H9 (cell line): ENCODE measurements around the gene CSTA. TPM values are rescaled to one million over a fixed set of nuclear protein-coding genes. Genes with fewer than 3 reads are reported as not detected.

ENCODE experiments used
- DNase-seq: peaks from one replicate; pipeline ENCODE4 v3.0.0-alpha.2; 2017
- H2AFZ ChIP-seq: one replicate; pipeline ENCODE4 v1.6.1; 2013; ENCODE audit warnings: mild to moderate bottlenecking, low read length, control low read depth, moderate library complexity
- H2AK5ac ChIP-seq: 2 replicates; pipeline ENCODE4 v1.6.1; 2013; ENCODE audit warnings: low read length, control low read depth, mixed read lengths; ENCODE audit not compliant: insufficient read length
- H2BK120ac ChIP-seq: one replicate; pipeline ENCODE4 v1.6.1; 2013; ENCODE audit warnings: low read depth, mild to moderate bottlenecking, low read length, control low read depth, inconsistent platforms; ENCODE audit not compliant: poor library complexity, severe bottlenecking
- H2BK12ac ChIP-seq: 2 replicates; pipeline ENCODE4 v1.6.1; 2013; ENCODE audit warnings: low read length, control low read depth, mixed read lengths, low read depth; ENCODE audit not compliant: insufficient read length
- H2BK15ac ChIP-seq: 2 replicates; pipeline ENCODE4 v1.6.1; 2013; ENCODE audit warnings: low read depth, low read length, control low read depth
- H2BK20ac ChIP-seq: one replicate; pipeline ENCODE4 v1.6.1; 2013; ENCODE audit warnings: low read depth, mild to moderate bottlenecking, low read length, control low read depth, inconsistent platforms; ENCODE audit not compliant: poor library complexity, severe bottlenecking
- H2BK5ac ChIP-seq: 2 replicates; pipeline ENCODE4 v1.6.1; 2013; ENCODE audit warnings: low read length, control low read depth, mixed read lengths; ENCODE audit not compliant: insufficient read length
- H3K14ac ChIP-seq: 2 replicates; pipeline ENCODE4 v1.6.1; 2013; ENCODE audit warnings: low read length, control low read depth; ENCODE audit not compliant: insufficient read depth
- H3K18ac ChIP-seq: 2 replicates; pipeline ENCODE4 v1.6.1; 2013; ENCODE audit warnings: low read depth, mild to moderate bottlenecking, mixed read lengths, low read length, control low read depth; ENCODE audit not compliant: insufficient read length
- H3K23ac ChIP-seq: 2 replicates; pipeline ENCODE4 v1.6.1; 2013; ENCODE audit warnings: low read length, control low read depth, mixed read lengths, low read depth; ENCODE audit not compliant: insufficient read length
- H3K23me2 ChIP-seq: 2 replicates; pipeline ENCODE4 v1.6.1; 2013; ENCODE audit warnings: low read depth, mild to moderate bottlenecking, mixed read lengths, low read length, control low read depth; ENCODE audit not compliant: insufficient read length, poor library complexity, severe bottlenecking
- H3K27ac ChIP-seq: 2 replicates; pipeline ENCODE4 v1.5.1; 2013; ENCODE audit warnings: low read length, control low read depth, mixed read lengths, low read depth; ENCODE audit not compliant: insufficient read length
- H3K27me3 ChIP-seq: 2 replicates; pipeline ENCODE4 v1.6.1; 2013; ENCODE audit warnings: low read length, control low read depth, inconsistent platforms; ENCODE audit not compliant: insufficient read depth
- H3K4ac ChIP-seq: 2 replicates; pipeline ENCODE4 v1.6.1; 2013; ENCODE audit warnings: low read depth, mild to moderate bottlenecking, control low read depth, inconsistent platforms, low read length, moderate library complexity
- H3K4me1 ChIP-seq: 2 replicates; pipeline ENCODE4 v1.6.1; 2013; ENCODE audit warnings: low read length, control low read depth, inconsistent platforms; ENCODE audit not compliant: insufficient read depth
- H3K4me2 ChIP-seq: 2 replicates; pipeline ENCODE4 v1.6.1; 2013; ENCODE audit warnings: low read length, control low read depth, mixed read lengths; ENCODE audit not compliant: insufficient read length, insufficient read depth
- H3K56ac ChIP-seq: 2 replicates; pipeline ENCODE4 v1.6.1; 2013; ENCODE audit warnings: low read depth, mild to moderate bottlenecking, mixed read lengths, low read length, control low read depth; ENCODE audit not compliant: insufficient read length
- H3K79me1 ChIP-seq: 2 replicates; pipeline ENCODE4 v1.6.1; 2013; ENCODE audit warnings: low read depth, mild to moderate bottlenecking, moderate library complexity, low read length, control low read depth, inconsistent platforms; ENCODE audit not compliant: insufficient read depth, poor library complexity, severe bottlenecking
- H3K79me2 ChIP-seq: 2 replicates; pipeline ENCODE4 v1.6.1; 2013; ENCODE audit warnings: low read length, control low read depth, inconsistent platforms; ENCODE audit not compliant: insufficient read depth
- H3K9ac ChIP-seq: 2 replicates; pipeline ENCODE4 v1.6.1; 2013; ENCODE audit warnings: low read length, control low read depth, mixed read lengths; ENCODE audit not compliant: insufficient read length; ENCODE audit errors: extremely low read depth
- H3K9me3 ChIP-seq: one replicate; pipeline ENCODE4 v1.6.1; 2013; ENCODE audit warnings: low read depth, low read length, inconsistent platforms; ENCODE audit not compliant: control insufficient read depth
- H3T11ph ChIP-seq: one replicate; pipeline ENCODE4 v1.6.1; 2013; ENCODE audit warnings: mild to moderate bottlenecking, low read length, control low read depth, inconsistent platforms
- H4K20me1 ChIP-seq: one replicate; pipeline ENCODE4 v1.6.1; 2013; ENCODE audit not compliant: control insufficient read depth, insufficient read length, insufficient read depth
- H4K5ac ChIP-seq: 2 replicates; pipeline ENCODE4 v1.6.1; 2013; ENCODE audit warnings: low read depth, mild to moderate bottlenecking, mixed read lengths, low read length, control low read depth; ENCODE audit not compliant: insufficient read length
- H4K8ac ChIP-seq: replicated peaks from 2 replicates; pipeline ENCODE4 v1.6.1; 2013; ENCODE audit warnings: low read length, control low read depth, mixed read lengths, low read depth; ENCODE audit not compliant: insufficient read length
- H4K91ac ChIP-seq: 2 replicates; pipeline ENCODE4 v1.6.1; 2013; ENCODE audit warnings: low read depth, mild to moderate bottlenecking, moderate library complexity, mixed read lengths, low read length, control low read depth; ENCODE audit not compliant: insufficient read length
- H3K27ac Mint-ChIP-seq, 3 experiments: 2 replicates in 2 of 3; 3 replicates in 1 of 3; pipeline ENCODE4 v1.8.0; 2020 to 2021; ENCODE audit warnings: mixed read lengths in 3 of 3, mild to moderate bottlenecking in 1 of 3, moderate library complexity in 1 of 3
- H3K27me3 Mint-ChIP-seq: 2 replicates; pipeline ENCODE4 v1.8.0; 2021; ENCODE audit warnings: low read depth, mild to moderate bottlenecking, moderate library complexity, mixed read lengths
- H3K36me3 Mint-ChIP-seq, 3 experiments: 2 replicates in 2 of 3; 3 replicates in 1 of 3; pipeline ENCODE4 v1.8.0; 2020 to 2021; ENCODE audit warnings: low read depth in 3 of 3, mixed read lengths in 3 of 3; ENCODE audit not compliant: insufficient read depth in 1 of 3
- H3K4me1 Mint-ChIP-seq, 2 experiments: 2 replicates each; pipeline ENCODE4 v1.8.0; 2020; ENCODE audit warnings: mixed read lengths in 2 of 2
- H3K4me3 Mint-ChIP-seq, 2 experiments: 2 replicates in 1 of 2; 3 replicates in 1 of 2; pipeline ENCODE4 v1.8.0; 2020 to 2021; ENCODE audit warnings: mild to moderate bottlenecking in 2 of 2, mixed read lengths in 2 of 2, moderate library complexity in 1 of 2
- H3K9me3 Mint-ChIP-seq, 2 experiments: 2 replicates in 1 of 2; 3 replicates in 1 of 2; pipeline ENCODE4 v1.8.0; 2020; ENCODE audit warnings: mild to moderate bottlenecking in 2 of 2, mixed read lengths in 2 of 2, moderate library complexity in 1 of 2
- CTCF ChIP-seq: fragments of 200-600 bp; sonication (generic); conservative IDR thresholded peaks from 3 replicates; pipeline ENCODE4 v1.8.0; 2021; ENCODE audit warnings: antibody characterized with exemption, mild to moderate bottlenecking
- WGBS: extraction: QIAGEN DNeasy Blood & Tissue Kit; methylation state at CpG from one replicate; pipeline ENCODE4 v1.1.7; 2013; ENCODE audit warnings: missing lambda C conversion rate, low lambda C conversion rate, mixed read lengths; ENCODE audit not compliant: insufficient read length; ENCODE audit errors: extremely low coverage; 5-methylcytosine and 5-hydroxymethylcytosine counted together
- total RNA-seq: library from RNA; stranded (reverse); gene quantifications from 2 replicates; pipeline ENCODE4 v1.2.1, GENCODE V29; 2021

CSTA gene
- total RNA-seq, 1 experiment from 2014 or later, result not detected

GRCh38 chr3:122355612-122356011, 30.6 kb downstream of the CSTA start:
- no peaks in the 10 kb centered on the region for H3K79me1 ChIP-seq
- H3K18ac ChIP-seq, result no peak overlapping the region
- H2AFZ ChIP-seq, result no peak overlapping the region
- H3K4me3 Mint-ChIP-seq, result no peak overlapping the region
- no peaks in the 10 kb centered on the region for H3K27me3 ChIP-seq
- no peaks in the 10 kb centered on the region for H3K79me2 ChIP-seq
- DNase-seq, result no peak
- no peaks in the 10 kb centered on the region for H3K9me3 Mint-ChIP-seq
- H3K4me1 ChIP-seq, result no peaks in the 10 kb centered on the region
- H2BK20ac ChIP-seq, result no peak overlapping the region
- no peak overlapping the region for H3K56ac ChIP-seq
- peaks cover 1 to 15% (median 9%) of the 10 kb centered on the region in 3 experiments; a peak in 4 of 7 replicates for H3K36me3 Mint-ChIP-seq
- H4K20me1 ChIP-seq, result no peaks in the 10 kb centered on the region
- H3K27ac Mint-ChIP-seq, result peak overlapping the region in 1 of 3 experiments; percentile 6; a peak in 1 of 7 replicates
- H2AK5ac ChIP-seq, result no peak overlapping the region
- no peak overlapping the region for H3K23ac ChIP-seq
- H2BK12ac ChIP-seq, result no peak overlapping the region
- H2BK15ac ChIP-seq, result no peak overlapping the region
- no peak overlapping the region for H3K14ac ChIP-seq
- no peak overlapping the region for H3T11ph ChIP-seq
- no peak overlapping the region for H3K4me2 ChIP-seq
- no peak overlapping the region for H2BK5ac ChIP-seq
- H3K9me3 ChIP-seq, result no peaks in the 10 kb centered on the region
- no peak overlapping the region for H2BK120ac ChIP-seq
- no peaks in the 10 kb centered on the region for H3K27me3 Mint-ChIP-seq
- TF ChIP-seq CTCF, result no peak
- no peak overlapping the region for H4K8ac ChIP-seq
- no peak overlapping the region for H4K91ac ChIP-seq
- no peaks in the 10 kb centered on the region for H3K23me2 ChIP-seq
- H3K4me1 Mint-ChIP-seq, result no peaks in the 10 kb centered on the region
- H4K5ac ChIP-seq, result no peak overlapping the region
- H3K27ac ChIP-seq, result no peak overlapping the region
- no peak overlapping the region for H3K4ac ChIP-seq
- no peak overlapping the region for H3K9ac ChIP-seq
- WGBS, result 95% methylated on average over 4 of the region's 4 CpGs
